GM18870 (cell line): ENCODE results near the gene NDFIP1.
"Not testable (repeated sequence)": the region's sequence is repeated elsewhere in the genome, so short reads cannot be mapped to it uniquely, and the experiment has no call there.

Source experiments
- ATAC-seq: cut with Tn5 transposase; IDR thresholded peaks from one replicate; pipeline ENCODE4 v1.9.1; 2021; ENCODE audit warnings: moderate library complexity; ENCODE audit not compliant: unreplicated experiment

NDFIP1 gene

GRCh38 chr5:142108432-142109330, at the start of gene NDFIP1:
Gene NDFIP1 (plus strand): TSS chr5:142108779. CDS start chr5:142108975, 196 bp downstream.
- ATAC-seq = peak; percentile 84

GRCh38 chr5:142059304-142059940, 49.2 kb upstream of the NDFIP1 start:
- ATAC-seq = no peak

- no peak for ATAC-seq
Observed at GRCh38 chr5:142063376-142063775, 45.2 kb upstream of the NDFIP1 start.

- no peak for ATAC-seq
Observed at GRCh38 chr5:142063878-142064331, 44.7 kb upstream of the NDFIP1 start.

- ATAC-seq = no peak
Observed at GRCh38 chr5:142065273-142065672, 43.3 kb upstream of the NDFIP1 start.

- ATAC-seq = no peak
Observed at GRCh38 chr5:142069606-142070399, 38.8 kb upstream of the NDFIP1 start.

GRCh38 chr5:142070734-142071133, 37.8 kb upstream of the NDFIP1 start:
- no peak for ATAC-seq

GRCh38 chr5:142072488-142072887, 36.1 kb upstream of the NDFIP1 start:
- no peak for ATAC-seq

GRCh38 chr5:142073362-142073988, 35.1 kb upstream of the NDFIP1 start:
- no peak for ATAC-seq

GRCh38 chr5:142074006-142074405, 34.6 kb upstream of the NDFIP1 start:
- ATAC-seq = no peak

GRCh38 chr5:142078221-142078620, 30.4 kb upstream of the NDFIP1 start:
- no peak for ATAC-seq

GRCh38 chr5:142078706-142079105, 29.9 kb upstream of the NDFIP1 start:
- no peak for ATAC-seq

- ATAC-seq = no peak
Observed at GRCh38 chr5:142079306-142079721, 29.3 kb upstream of the NDFIP1 start.

GRCh38 chr5:142080248-142080647, 28.3 kb upstream of the NDFIP1 start:
- no peak for ATAC-seq

- no peak for ATAC-seq
Observed at GRCh38 chr5:142082182-142082781, 26.3 kb upstream of the NDFIP1 start.

GRCh38 chr5:142086229-142086628, 22.4 kb upstream of the NDFIP1 start:
- ATAC-seq = no peak

GRCh38 chr5:142086679-142087078, 21.9 kb upstream of the NDFIP1 start:
- no peak for ATAC-seq

- no peak for ATAC-seq
Observed at GRCh38 chr5:142087920-142088679, 20.5 kb upstream of the NDFIP1 start.

- not testable (repeated sequence) for ATAC-seq
Observed at GRCh38 chr5:142088855-142089479, 19.6 kb upstream of the NDFIP1 start.
